Fibroblast of skin of scalp (primary cell): ENCODE measurements around the gene ADIG.
"Not testable (repeated sequence)": the region's sequence is repeated elsewhere in the genome, so short reads cannot be mapped to it uniquely, and the experiment has no call there.

Experiments
- DNase-seq: peaks from one replicate; pipeline ENCODE4 v3.0.0-alpha.2; 2013

The ADIG gene

GRCh38 chr20:38573413-38573812 lies 7.6 kb upstream of the ADIG start:
- DNase-seq, result no peak

GRCh38 chr20:38579219-38579910 lies 1.6 kb upstream of the ADIG start:
- no peak for DNase-seq

GRCh38 chr20:38579921-38580320 lies 1.1 kb upstream of the ADIG start:
- no peak for DNase-seq

- DNase-seq, result no peak
These were observed 897 bp downstream of the ADIG start for GRCh38 chr20:38581830-38582358.

- no peak for DNase-seq
These were observed 2.3 kb downstream of the ADIG start for GRCh38 chr20:38583306-38583705.

- DNase-seq, result no peak
These were observed 3.2 kb downstream of the ADIG start for GRCh38 chr20:38584099-38584763.

- no peak for DNase-seq
These were observed 4.6 kb downstream of the ADIG start for GRCh38 chr20:38585404-38586180.

- DNase-seq, result no peak
These were observed 5.2 kb downstream of the ADIG start for GRCh38 chr20:38586181-38586525.

- DNase-seq, result no peak
These were observed 7.3 kb downstream of the ADIG start for GRCh38 chr20:38588303-38588702.

- no peak for DNase-seq
These were observed 8.4 kb downstream of the ADIG start for GRCh38 chr20:38589351-38589750.

GRCh38 chr20:38589967-38590675 lies 9.1 kb downstream of the ADIG start:
- DNase-seq, result no peak

GRCh38 chr20:38590676-38591473 lies 9.9 kb downstream of the ADIG start:
- DNase-seq, result no peak

- no peak for DNase-seq
These were observed 10.7 kb downstream of the ADIG start for GRCh38 chr20:38591474-38592410.

- not testable (repeated sequence) for DNase-seq
These were observed 11.4 kb downstream of the ADIG start for GRCh38 chr20:38592411-38592790.

GRCh38 chr20:38594281-38594680 lies 13.3 kb downstream of the ADIG start:
- DNase-seq, result not testable (repeated sequence)

- DNase-seq, result not testable (repeated sequence)
These were observed 14.9 kb downstream of the ADIG start for GRCh38 chr20:38595886-38596285.

GRCh38 chr20:38599410-38599882 lies 18.4 kb downstream of the ADIG start:
- DNase-seq, result no peak

GRCh38 chr20:38600057-38600456 lies 19.1 kb downstream of the ADIG start:
- DNase-seq, result no peak

GRCh38 chr20:38601216-38602184 lies 20.5 kb downstream of the ADIG start, which contains the start of gene ARHGAP40:
TSS of gene ARHGAP40 (plus strand) at chr20:38601809.
- DNase-seq, result no peak
